Measurements from ENCODE around the gene MATR3. TPM values are rescaled to one million over a fixed set of nuclear protein-coding genes. Genes with fewer than 3 reads are reported as not detected.
"Not testable (repeated sequence)": the region's sequence is repeated elsewhere in the genome, so short reads cannot be mapped to it uniquely, and the experiment has no call there.

Gene MATR3
- total RNA-seq, 4 donors from 2014 or later, result 103 to 185 (median 147) TPM

- Histone ChIP-seq H3K27me3 (no peaks in the 10 kb centered on the region), H3K4me3 (peak overlapping the region; percentile 87 to 89 (median 88)), H3K9me3 (no peaks in the 10 kb centered on the region), H3K36me3 (peaks cover 0 to 24% (median 0%) of the 10 kb centered on the region in 3 donors), H3K4me1 (peaks cover 14 to 56% (median 23%) of the 10 kb centered on the region in 3 donors), H3K27ac (peak overlapping the region; percentile 99)
- WGBS, 2 donors, result 0% methylated on average over 5 to 15 of the region's 16 CpGs
- peak in 1 of 6 experiments; percentile 22 for TF ChIP-seq CTCF (IDR thresholded peaks at IDR 0.05)
- no peak for TF ChIP-seq POLR2A (IDR thresholded peaks at IDR 0.05)
- no peak for DNase-seq
- intact Hi-C loops (cut with DNase I), result loop anchor here (5.0 kb wide), 1 partner anchor 50 kb away; no protein-coding TSS in a partner anchor
Measured at GRCh38 chr5:139342423-139342723, 48.8 kb downstream of the MATR3 start.

DNA sequence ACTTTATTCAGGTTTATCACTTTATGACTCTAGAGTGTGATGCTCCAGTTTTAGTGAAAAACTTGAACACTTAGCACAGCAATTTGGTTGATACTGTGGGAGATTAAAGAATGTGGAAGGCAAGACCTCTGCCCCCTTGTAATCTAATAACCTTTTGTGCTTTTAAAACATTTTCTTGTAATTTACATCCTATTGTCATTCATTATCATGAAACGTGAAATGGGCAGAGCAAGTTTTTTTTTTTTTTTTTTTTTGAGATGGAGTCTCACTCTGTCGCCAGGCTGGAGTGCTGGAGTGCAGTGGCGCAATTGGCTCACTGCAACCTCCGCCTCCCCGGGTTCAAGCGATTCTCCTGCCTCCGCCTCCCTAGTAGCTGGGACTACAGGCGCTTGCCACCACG, 49.9 kb downstream of the MATR3 start:
- peaks cover 0 to 35% (median 0%) of the 10 kb centered on the region in 3 donors for H3K36me3 ChIP-seq
- H3K27me3 ChIP-seq, result no peaks in the 10 kb centered on the region
- H3K27ac ChIP-seq, result peak overlapping the region in 1 of 4 donors; percentile 99
- H3K4me1 ChIP-seq, result peaks cover 14 to 61% (median 28%) of the 10 kb centered on the region in 3 donors
- no peaks in the 10 kb centered on the region for H3K9me3 ChIP-seq
- WGBS, 2 donors, result 64 to 79% methylated on average over 3 to 9 of the region's 9 CpGs
- peak overlapping the region in 3 of 4 donors; percentile 87 to 89 (median 87) for H3K4me3 ChIP-seq
- intact Hi-C loops (cut with DNase I), result loop anchor here (5.0 kb wide), 1 partner anchor 49 kb away; no protein-coding TSS in a partner anchor
- no peak for TF ChIP-seq CTCF (IDR thresholded peaks at IDR 0.05)
- TF ChIP-seq POLR2A (IDR thresholded peaks at IDR 0.05), result no peak
- no peak for DNase-seq

DNA sequence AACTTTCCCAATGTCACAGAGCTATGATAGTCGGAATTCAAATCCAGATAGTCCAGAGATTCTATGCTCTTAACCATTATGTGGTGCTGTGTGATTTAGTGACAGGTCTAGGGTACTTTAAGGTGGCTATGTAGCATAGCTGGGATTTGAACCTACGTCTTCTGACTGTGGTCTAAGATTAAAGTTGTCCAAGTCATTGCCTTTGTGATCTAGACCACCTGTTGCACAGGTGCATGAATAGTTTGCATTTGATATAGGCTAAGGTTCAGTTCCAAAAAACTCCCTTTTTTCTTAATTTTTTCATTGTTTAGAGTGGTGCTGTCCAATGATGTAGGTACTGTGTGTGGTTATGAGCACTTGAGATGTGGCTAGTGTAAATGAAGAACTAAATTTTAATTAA, 50.6 kb downstream of the MATR3 start:
- Histone ChIP-seq H3K27me3 (no peaks in the 10 kb centered on the region), H3K4me1 (peaks cover 14 to 68% (median 30%) of the 10 kb centered on the region in 3 donors), H3K36me3 (peaks cover 0 to 40% (median 0%) of the 10 kb centered on the region in 3 donors), H3K9me3 (no peaks in the 10 kb centered on the region), H3K4me3 (no peak overlapping the region), H3K27ac (no peak overlapping the region)
- WGBS, 2 donors, result 54 to 68% methylated on average over 2 of the region's 2 CpGs
- no peak for TF ChIP-seq CTCF (IDR thresholded peaks at IDR 0.05)
- TF ChIP-seq POLR2A (IDR thresholded peaks at IDR 0.05), result no peak
- intact Hi-C loops (cut with DNase I), result loop anchor here (5.0 kb wide), 1 partner anchor 48 kb away; no protein-coding TSS in a partner anchor
- DNase-seq, result no peak

DNA sequence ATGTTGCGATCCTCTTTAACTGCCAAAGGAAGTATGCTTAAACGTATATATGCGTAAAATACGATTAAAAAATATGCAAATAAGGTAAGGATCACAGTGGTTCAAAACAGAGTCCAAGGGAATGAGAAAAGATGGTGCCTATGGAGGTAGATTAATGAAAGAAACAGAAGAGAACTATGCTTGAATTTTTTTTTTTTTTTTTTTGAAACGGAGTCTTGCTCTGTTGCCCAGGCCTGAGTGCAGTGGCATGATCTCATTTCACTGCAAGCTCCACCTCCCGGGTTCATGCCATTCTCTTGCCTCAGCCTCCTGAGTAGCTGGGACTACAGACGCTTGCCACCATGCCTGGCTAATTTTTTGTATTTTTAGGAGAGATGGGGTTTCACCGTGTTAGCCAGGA, 51.9 kb downstream of the MATR3 start:
- peaks cover 14 to 76% (median 30%) of the 10 kb centered on the region in 3 donors for H3K4me1 ChIP-seq
- H3K27me3 ChIP-seq; DNase-seq; H3K27ac ChIP-seq; intact Hi-C loops (cut with DNase I); H3K4me3 ChIP-seq; H3K9me3 ChIP-seq: not testable (repeated sequence)
- H3K36me3 ChIP-seq, result peaks cover 0 to 42% (median 0%) of the 10 kb centered on the region in 3 donors
- WGBS, 2 donors, result 92 to 97% methylated on average over 7 to 8 of the region's 8 CpGs

- intact Hi-C loops (cut with DNase I); H3K4me3 ChIP-seq; H3K9me3 ChIP-seq; H3K27ac ChIP-seq; DNase-seq; H3K27me3 ChIP-seq: not testable (repeated sequence)
- Histone ChIP-seq H3K4me1 (peaks cover 8 to 77% (median 26%) of the 10 kb centered on the region in 3 donors), H3K36me3 (peaks cover 0 to 47% (median 0%) of the 10 kb centered on the region in 3 donors)
- 87 to 88% methylated on average over 9 of the region's 9 CpGs for WGBS, 2 donors
Measured at GRCh38 chr5:139347863-139348262, 54.3 kb downstream of the MATR3 start.

DNA sequence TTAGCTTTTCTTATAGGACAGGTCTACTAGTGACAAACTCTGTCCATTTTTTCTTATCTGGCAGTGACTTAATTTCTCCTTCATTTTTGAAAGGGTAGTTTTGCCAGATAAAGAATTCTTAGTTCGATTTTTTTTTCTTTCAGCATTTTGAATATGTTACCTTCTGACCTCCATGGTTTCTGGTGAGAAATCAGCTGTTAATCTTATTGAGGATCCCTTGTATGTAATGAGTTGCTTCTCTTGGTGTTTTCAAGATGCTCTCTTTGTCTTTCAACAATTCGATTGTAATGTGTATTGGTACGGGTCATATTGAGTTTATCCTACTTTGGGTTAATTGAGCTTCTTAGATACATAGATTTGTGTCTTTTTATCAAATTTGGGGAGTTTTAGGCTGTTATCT, 60.6 kb downstream of the MATR3 start:
- Histone ChIP-seq H3K36me3 (peaks cover 0 to 40% (median 0%) of the 10 kb centered on the region in 3 donors), H3K27me3 (no peaks in the 10 kb centered on the region), H3K4me1 (peaks cover 0 to 58% (median 14%) of the 10 kb centered on the region in 3 donors), H3K4me3 (no peak overlapping the region), H3K9me3 (no peaks in the 10 kb centered on the region), H3K27ac (no peak overlapping the region)
- DNase-seq, result no peak
- intact Hi-C loops (cut with DNase I), result no loop called here
- no peak for TF ChIP-seq POLR2A (IDR thresholded peaks at IDR 0.05)
- WGBS, 2 donors, result 78 to 100% methylated on average over 3 of the region's 3 CpGs

- WGBS, 2 donors, result 94 to 98% methylated on average over 8 of the region's 8 CpGs
- H3K9me3 ChIP-seq; DNase-seq; H3K27me3 ChIP-seq; intact Hi-C loops (cut with DNase I); H3K27ac ChIP-seq; H3K4me3 ChIP-seq: not testable (repeated sequence)
- H3K4me1 ChIP-seq, result peaks cover 0 to 67% (median 14%) of the 10 kb centered on the region in 3 donors
- peaks cover 0 to 48% (median 0%) of the 10 kb centered on the region in 3 donors for H3K36me3 ChIP-seq
Measured at GRCh38 chr5:139355900-139356299, 62.4 kb downstream of the MATR3 start.
